Neural progenitor cell (in vitro differentiated cells): Measurements from ENCODE around the gene COPS8. TPM values are rescaled to one million over a fixed set of nuclear protein-coding genes. Genes with fewer than 3 reads are reported as not detected.

ENCODE experiments used
- DNase-seq: peaks from one replicate; pipeline ENCODE4 v3.0.0-alpha.2; 2016; ENCODE audit warnings: low spot score
- H2AFZ ChIP-seq: fragments of 200-600 bp; sonication (generic); replicated peaks from 2 replicates; pipeline ENCODE4 v1.6.1; 2016; ENCODE audit warnings: antibody characterized with exemption
- H3F3A ChIP-seq: fragments of 200-600 bp; sonication (generic); 2 replicates; pipeline ENCODE4 v1.6.1; 2016; ENCODE audit warnings: antibody characterized with exemption, low read depth
- H3K27ac ChIP-seq: fragments of 200-600 bp; sonication (generic); 2 replicates; pipeline ENCODE4 v1.5.1; 2016; ENCODE audit warnings: mild to moderate bottlenecking
- H3K27me3 ChIP-seq: fragments of 200-600 bp; sonication (generic); 2 replicates; pipeline ENCODE4 v1.6.1; 2016; ENCODE audit warnings: mild to moderate bottlenecking, moderate library complexity
- H3K36me3 ChIP-seq: fragments of 200-600 bp; sonication (generic); 2 replicates; pipeline ENCODE4 v1.5.1; 2016
- H3K4me1 ChIP-seq: fragments of 200-600 bp; sonication (generic); 2 replicates; pipeline ENCODE4 v1.6.1; 2016; ENCODE audit warnings: mixed run types
- H3K4me2 ChIP-seq: fragments of 200-600 bp; sonication (generic); 2 replicates; pipeline ENCODE4 v1.6.1; 2016
- H3K4me3 ChIP-seq: fragments of 200-600 bp; sonication (generic); 2 replicates; pipeline ENCODE4 v1.5.1; 2016
- H3K79me2 ChIP-seq: fragments of 200-600 bp; sonication (generic); 2 replicates; pipeline ENCODE4 v1.6.1; 2016; ENCODE audit warnings: low read depth
- H3K9ac ChIP-seq: fragments of 200-600 bp; sonication (generic); 2 replicates; pipeline ENCODE4 v1.6.1; 2016
- H3K9me3 ChIP-seq: fragments of 200-600 bp; sonication (generic); 2 replicates; pipeline ENCODE4 v1.5.1; 2016; ENCODE audit warnings: low read depth
- H4K20me1 ChIP-seq: fragments of 200-600 bp; sonication (generic); 2 replicates; pipeline ENCODE4 v1.6.1; 2016; ENCODE audit warnings: low read depth
- H3K27ac Mint-ChIP-seq: 3 replicates; pipeline ENCODE4 v1.8.0; 2021; ENCODE audit warnings: mixed read lengths
- H3K27me3 Mint-ChIP-seq: 2 replicates; pipeline ENCODE4 v1.8.0; 2022; ENCODE audit warnings: low read depth, mild to moderate bottlenecking, inconsistent platforms, moderate library complexity, mixed read lengths; ENCODE audit not compliant: insufficient read depth
- H3K36me3 Mint-ChIP-seq: 3 replicates; pipeline ENCODE4 v1.8.0; 2021; ENCODE audit warnings: mixed read lengths
- H3K4me1 Mint-ChIP-seq: 3 replicates; pipeline ENCODE4 v1.8.0; 2021; ENCODE audit warnings: mixed read lengths
- H3K4me3 Mint-ChIP-seq: 3 replicates; pipeline ENCODE4 v1.8.0; 2021; ENCODE audit warnings: mild to moderate bottlenecking, moderate library complexity, mixed read lengths
- H3K9me3 Mint-ChIP-seq: 3 replicates; pipeline ENCODE4 v1.8.0; 2020; ENCODE audit warnings: mixed read lengths
- CTCF ChIP-seq: fragments of 200-600 bp; sonication (generic); IDR thresholded peaks from 2 replicates; pipeline ENCODE4 v1.5.1; 2017; ENCODE audit warnings: antibody characterized with exemption, mild to moderate bottlenecking
- EZH2 ChIP-seq: fragments of 200-600 bp; sonication (generic); IDR thresholded peaks from 2 replicates; pipeline ENCODE4 v1.6.1; 2017; ENCODE audit warnings: antibody characterized with exemption, mild to moderate bottlenecking, moderate library complexity
- EZH2phosphoT487 ChIP-seq: fragments of 200-600 bp; sonication (generic); IDR thresholded peaks from 2 replicates; pipeline ENCODE4 v1.6.1; 2017; ENCODE audit warnings: antibody characterized with exemption
- total RNA-seq: library from RNA; depleted of rRNA; stranded (reverse); fragments of >200 nt; gene quantifications from 2 replicates; pipeline ENCODE4 v1.2.3, GENCODE V29; 2015; ENCODE audit warnings: low replicate concordance

The COPS8 gene
- total RNA-seq, 1 donor from 2014 or later, result 267 TPM

- DNase-seq, result no peak
- Histone ChIP-seq H3K4me1 (peaks cover 16% of the 10 kb centered on the region), H3F3A (peaks cover 11% of the 10 kb centered on the region), H3K27me3 (no peaks in the 10 kb centered on the region), H3K9ac (no peak overlapping the region), H3K79me2 (no peaks in the 10 kb centered on the region), H3K4me2 (no peak overlapping the region), H4K20me1 (peaks cover 4% of the 10 kb centered on the region), H3K4me3 (no peak overlapping the region), H3K27ac (no peak overlapping the region), H3K36me3 (no peaks in the 10 kb centered on the region), H3K9me3 (no peaks in the 10 kb centered on the region), H2AFZ (no peak overlapping the region)
- Mint-ChIP-seq H3K4me1 (peaks cover 24% of the 10 kb centered on the region), H3K36me3 (no peaks in the 10 kb centered on the region), H3K27ac (peak overlapping the region; percentile 57), H3K4me3 (no peak overlapping the region), H3K27me3 (peaks cover 2% of the 10 kb centered on the region), H3K9me3 (no peaks in the 10 kb centered on the region)
- no peak for TF ChIP-seq EZH2phosphoT487
- no peak for TF ChIP-seq EZH2
- TF ChIP-seq CTCF, result no peak
Measured at GRCh38 chr2:237059155-237059875, 26.4 kb upstream of the COPS8 start.

- H3K27ac Mint-ChIP-seq, result peak overlapping the region; percentile 38
Measured at GRCh38 chr2:237060534-237061312, 25.0 kb upstream of the COPS8 start.

GRCh38 chr2:237061356-237061755, 24.3 kb upstream of the COPS8 start:
- H3K9ac ChIP-seq, result no peak overlapping the region
- H3K4me2 ChIP-seq, result no peak overlapping the region
- peak overlapping the region; percentile 38 for H3K27ac Mint-ChIP-seq
- no peaks in the 10 kb centered on the region for H3K9me3 ChIP-seq
- H3K9me3 Mint-ChIP-seq, result peaks cover 2% of the 10 kb centered on the region
- H3K4me1 Mint-ChIP-seq, result peaks cover 24% of the 10 kb centered on the region
- H2AFZ ChIP-seq, result no peak overlapping the region
- no peaks in the 10 kb centered on the region for H3K79me2 ChIP-seq
- H3K36me3 Mint-ChIP-seq, result no peaks in the 10 kb centered on the region
- no peak for TF ChIP-seq EZH2
- no peak for TF ChIP-seq CTCF
- no peak for TF ChIP-seq EZH2phosphoT487
- no peaks in the 10 kb centered on the region for H3K36me3 ChIP-seq
- H3K27me3 Mint-ChIP-seq, result peaks cover 4% of the 10 kb centered on the region
- DNase-seq, result no peak
- peaks cover 4% of the 10 kb centered on the region for H4K20me1 ChIP-seq
- no peaks in the 10 kb centered on the region for H3K27me3 ChIP-seq
- H3K27ac ChIP-seq, result no peak overlapping the region
- H3F3A ChIP-seq, result peaks cover 11% of the 10 kb centered on the region
- H3K4me3 Mint-ChIP-seq, result no peak overlapping the region
- no peak overlapping the region for H3K4me3 ChIP-seq
- H3K4me1 ChIP-seq, result peaks cover 19% of the 10 kb centered on the region

More at GRCh38 chr2:237060534-237061312, 25.0 kb upstream of the COPS8 start:
- no peak for TF ChIP-seq EZH2phosphoT487
- peak; percentile 79 for TF ChIP-seq CTCF
- H3F3A ChIP-seq, result peaks cover 11% of the 10 kb centered on the region
- no peaks in the 10 kb centered on the region for H3K79me2 ChIP-seq
- Mint-ChIP-seq H3K9me3 (no peaks in the 10 kb centered on the region), H3K27me3 (peaks cover 2% of the 10 kb centered on the region), H3K36me3 (no peaks in the 10 kb centered on the region), H3K4me3 (no peak overlapping the region), H3K4me1 (peaks cover 24% of the 10 kb centered on the region)
- DNase-seq, result peak; percentile 82
- peaks cover 4% of the 10 kb centered on the region for H4K20me1 ChIP-seq
- no peaks in the 10 kb centered on the region for H3K27me3 ChIP-seq
- H3K9me3 ChIP-seq, result no peaks in the 10 kb centered on the region
- H3K4me1 ChIP-seq, result peaks cover 19% of the 10 kb centered on the region
- no peak overlapping the region for H3K4me2 ChIP-seq
- no peaks in the 10 kb centered on the region for H3K36me3 ChIP-seq
- no peak overlapping the region for H3K27ac ChIP-seq
- H3K9ac ChIP-seq, result no peak overlapping the region
- peak overlapping the region; percentile 71 for H2AFZ ChIP-seq
- H3K4me3 ChIP-seq, result no peak overlapping the region
